VCaP (cell line): ENCODE data around the gene BIRC6.

ENCODE experiments used
- H3K27ac ChIP-seq: fragments of 450-650 bp; 2 replicates; pipeline ENCODE4 v1.5.1; 2017
- TF ChIP-seq, protein P1 (sequence below): fragments of 450-650 bp; conservative IDR thresholded peaks from 2 replicates; pipeline ENCODE4 v1.5.1; 2017; ENCODE audit warnings: mild to moderate bottlenecking, moderate library complexity

BIRC6 gene

DNA sequence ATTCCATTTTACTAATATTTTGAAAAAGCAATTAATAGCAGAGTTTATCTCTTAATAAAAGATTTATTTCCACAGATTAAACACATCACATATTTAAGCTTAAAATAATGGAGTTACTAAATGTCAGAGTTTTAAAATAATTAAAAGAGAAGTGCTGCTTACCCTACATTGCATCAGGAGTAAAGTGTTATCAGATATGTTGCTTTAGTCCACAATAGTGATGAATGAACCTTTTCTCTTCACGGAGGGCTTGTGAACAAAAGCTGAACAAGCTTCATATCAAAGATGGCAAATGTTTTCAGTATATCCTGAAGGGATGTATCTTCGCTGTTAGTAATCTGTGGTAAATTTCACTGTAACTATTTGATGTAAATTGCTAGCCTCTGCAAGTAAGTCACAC is 201.7 kb downstream of the BIRC6 start:
- TF ChIP-seq, protein P1, sequence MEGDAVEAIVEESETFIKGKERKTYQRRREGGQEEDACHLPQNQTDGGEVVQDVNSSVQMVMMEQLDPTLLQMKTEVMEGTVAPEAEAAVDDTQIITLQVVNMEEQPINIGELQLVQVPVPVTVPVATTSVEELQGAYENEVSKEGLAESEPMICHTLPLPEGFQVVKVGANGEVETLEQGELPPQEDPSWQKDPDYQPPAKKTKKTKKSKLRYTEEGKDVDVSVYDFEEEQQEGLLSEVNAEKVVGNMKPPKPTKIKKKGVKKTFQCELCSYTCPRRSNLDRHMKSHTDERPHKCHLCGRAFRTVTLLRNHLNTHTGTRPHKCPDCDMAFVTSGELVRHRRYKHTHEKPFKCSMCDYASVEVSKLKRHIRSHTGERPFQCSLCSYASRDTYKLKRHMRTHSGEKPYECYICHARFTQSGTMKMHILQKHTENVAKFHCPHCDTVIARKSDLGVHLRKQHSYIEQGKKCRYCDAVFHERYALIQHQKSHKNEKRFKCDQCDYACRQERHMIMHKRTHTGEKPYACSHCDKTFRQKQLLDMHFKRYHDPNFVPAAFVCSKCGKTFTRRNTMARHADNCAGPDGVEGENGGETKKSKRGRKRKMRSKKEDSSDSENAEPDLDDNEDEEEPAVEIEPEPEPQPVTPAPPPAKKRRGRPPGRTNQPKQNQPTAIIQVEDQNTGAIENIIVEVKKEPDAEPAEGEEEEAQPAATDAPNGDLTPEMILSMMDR = no peak
- no peak overlapping the region for H3K27ac ChIP-seq

DNA sequence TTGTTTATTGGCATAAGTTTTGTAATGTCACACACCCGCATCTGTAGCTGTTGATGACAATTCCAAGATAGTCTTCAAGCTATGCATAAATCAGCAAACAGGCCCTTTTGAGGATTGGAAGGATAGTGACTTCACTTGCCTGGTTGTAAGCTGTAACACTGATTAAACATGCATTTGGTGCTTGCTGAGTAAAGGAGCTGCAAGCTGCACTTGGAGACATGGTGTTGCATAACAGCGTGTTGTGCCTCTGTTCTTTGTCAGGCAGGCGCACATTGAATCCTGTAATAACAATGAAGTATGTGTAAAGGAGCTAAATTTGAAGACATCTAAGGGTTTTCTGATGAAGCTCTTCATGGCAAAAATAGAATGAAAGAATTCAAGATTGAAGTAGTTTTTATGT is 202.3 kb downstream of the BIRC6 start:
- no peak overlapping the region for H3K27ac ChIP-seq
- TF ChIP-seq, protein P1 = no peak

DNA sequence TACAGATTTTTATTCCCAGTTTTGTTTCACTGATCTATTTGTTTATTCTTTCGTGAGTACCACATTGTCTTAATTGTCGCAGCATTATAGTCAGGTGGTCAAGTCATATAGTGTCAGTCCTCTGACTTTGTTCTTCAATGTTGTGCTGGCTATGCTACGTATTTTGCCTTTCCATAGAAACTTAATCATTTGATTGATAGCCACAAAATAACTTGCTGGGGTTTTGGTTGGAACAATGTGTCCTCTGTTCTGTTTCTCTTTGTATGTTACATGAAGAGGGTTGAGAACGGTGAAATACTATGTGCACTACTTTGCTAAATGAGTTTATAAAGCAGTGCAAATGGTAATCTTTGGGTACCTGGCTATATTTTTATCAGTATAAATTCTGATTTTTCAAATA is 206.1 kb downstream of the BIRC6 start:
- no peak overlapping the region for H3K27ac ChIP-seq
- TF ChIP-seq, protein P1 = no peak

DNA sequence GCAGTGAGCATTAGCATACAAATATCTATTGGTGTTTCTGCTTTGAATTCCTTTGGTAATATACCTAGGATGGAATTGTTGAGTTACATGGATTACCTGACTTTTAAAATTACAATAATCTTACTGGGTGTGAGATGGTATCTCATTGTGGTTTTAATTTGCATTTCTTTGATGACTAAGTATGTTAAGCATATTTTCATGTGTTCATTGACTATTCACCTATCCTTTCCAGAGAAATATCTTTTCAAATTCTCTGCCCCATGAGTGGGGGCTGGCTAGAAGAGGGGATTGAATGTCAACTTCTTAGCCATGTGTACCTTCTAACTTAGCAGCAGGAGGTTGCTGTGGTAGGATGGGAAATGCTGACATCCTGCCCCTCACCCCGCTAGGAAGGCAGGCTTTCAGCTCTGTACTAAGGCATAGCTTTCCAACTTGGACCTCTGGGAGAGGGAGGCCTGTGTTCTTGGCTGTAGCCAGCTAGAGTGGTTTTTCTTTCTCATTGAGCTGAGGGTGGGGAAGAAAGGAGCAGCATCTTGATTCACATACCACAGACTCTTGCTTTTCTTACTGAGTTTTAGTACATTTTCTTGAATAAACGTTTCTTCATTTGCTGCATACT is 207.7 kb downstream of the BIRC6 start:
- H3K27ac ChIP-seq = no peak overlapping the region
- TF ChIP-seq, protein P1 = no peak

DNA sequence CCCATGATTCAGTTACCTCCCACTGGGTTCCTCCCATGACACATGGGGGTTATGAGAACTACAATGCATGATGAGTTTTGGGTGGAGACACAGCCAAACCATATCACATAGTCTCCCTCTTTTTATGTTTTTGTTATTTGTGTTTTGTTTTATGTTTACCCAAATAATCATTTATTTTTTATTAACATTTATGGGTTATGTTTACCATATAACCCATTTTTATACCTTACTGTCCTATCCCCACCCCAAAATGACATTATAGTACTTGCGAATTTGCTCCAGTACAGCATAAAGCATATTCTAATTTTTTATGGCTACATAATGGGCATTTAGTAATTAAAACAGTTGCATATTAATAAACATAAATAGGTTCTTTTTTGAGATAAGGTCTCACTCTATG is 209.1 kb downstream of the BIRC6 start:
- H3K27ac ChIP-seq = no peak overlapping the region
- TF ChIP-seq, protein P1 = no peak

DNA sequence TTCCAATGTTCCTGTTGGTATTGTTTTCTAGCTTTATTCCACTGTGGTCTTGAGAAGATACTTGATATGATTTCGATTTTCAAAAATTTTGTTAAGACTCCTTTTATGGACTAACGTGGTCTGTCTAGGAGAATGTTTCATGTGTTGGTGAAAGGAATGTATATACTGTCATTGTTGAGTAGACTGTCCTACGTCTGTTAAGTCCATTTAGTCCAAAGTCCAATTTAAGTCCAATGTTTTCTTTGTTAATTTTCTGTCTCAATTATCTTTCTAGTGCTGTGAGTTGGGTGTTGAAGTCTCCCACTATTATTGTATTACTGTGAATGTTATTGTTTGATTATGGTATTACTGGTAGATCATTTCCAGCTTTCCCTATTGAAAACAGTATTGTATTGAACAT is 215.2 kb downstream of the BIRC6 start:
- no peak overlapping the region for H3K27ac ChIP-seq
- TF ChIP-seq, protein P1 = no peak

DNA sequence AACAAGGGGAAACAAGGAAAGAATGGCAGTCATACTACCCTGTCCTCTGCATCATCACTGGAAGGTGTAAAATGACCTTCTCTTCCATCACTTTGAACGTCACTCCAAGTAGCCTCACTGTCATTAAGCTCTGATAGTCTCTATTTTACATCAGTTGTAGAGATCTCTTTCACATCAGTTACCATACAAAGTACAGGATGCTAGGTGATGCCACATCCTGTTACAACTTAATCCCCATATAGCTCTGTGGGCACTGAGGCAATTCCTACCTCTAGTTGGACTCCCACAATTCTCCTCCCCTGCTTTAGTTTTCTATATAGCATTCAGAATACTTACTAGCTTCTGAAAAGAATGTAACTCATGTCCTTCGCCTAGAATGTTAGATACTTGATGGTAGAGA is 215.9 kb downstream of the BIRC6 start:
- TF ChIP-seq, protein P1 = no peak
- no peak overlapping the region for H3K27ac ChIP-seq
